GM21825 (cell line): ENCODE measurements around the gene RBMS3.

ENCODE experiments used
- ATAC-seq: cut with Tn5 transposase; IDR thresholded peaks from one replicate; pipeline ENCODE4 v1.9.1; 2021; ENCODE audit warnings: mild to moderate bottlenecking, moderate library complexity; ENCODE audit not compliant: unreplicated experiment

Gene RBMS3

DNA sequence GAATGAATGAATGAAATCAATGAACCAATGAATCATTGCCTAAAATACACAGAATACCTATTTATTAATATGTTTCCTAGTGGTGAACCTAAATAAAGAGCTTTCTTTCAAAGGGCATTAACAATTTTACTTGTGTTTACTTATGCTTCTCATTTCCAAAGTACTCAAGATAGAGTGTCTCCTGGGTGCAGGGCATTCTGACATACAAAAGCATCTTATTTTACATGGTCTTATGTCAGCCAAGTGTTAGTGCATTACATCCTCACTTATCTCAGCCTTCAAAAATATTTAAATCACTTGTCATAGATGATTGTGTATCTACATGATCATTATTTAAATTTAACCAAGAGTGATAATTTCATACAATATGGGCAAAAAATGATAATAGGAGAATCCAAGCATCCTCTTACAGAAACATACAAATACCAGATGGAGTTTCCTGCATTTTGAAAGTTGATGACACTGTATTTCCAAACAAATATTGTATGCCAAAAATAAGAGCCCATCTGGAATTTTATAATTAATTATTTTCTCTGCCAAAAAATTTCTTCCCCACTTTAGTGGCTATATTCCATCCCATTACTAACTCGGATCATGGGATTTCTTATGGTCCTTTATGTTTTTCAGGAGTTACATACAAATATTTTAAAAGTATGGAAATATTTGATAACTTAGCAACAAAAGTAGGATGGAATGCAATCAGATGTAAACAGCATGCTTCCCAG, 279.0 kb downstream of the RBMS3 start:
- no peak for ATAC-seq

DNA sequence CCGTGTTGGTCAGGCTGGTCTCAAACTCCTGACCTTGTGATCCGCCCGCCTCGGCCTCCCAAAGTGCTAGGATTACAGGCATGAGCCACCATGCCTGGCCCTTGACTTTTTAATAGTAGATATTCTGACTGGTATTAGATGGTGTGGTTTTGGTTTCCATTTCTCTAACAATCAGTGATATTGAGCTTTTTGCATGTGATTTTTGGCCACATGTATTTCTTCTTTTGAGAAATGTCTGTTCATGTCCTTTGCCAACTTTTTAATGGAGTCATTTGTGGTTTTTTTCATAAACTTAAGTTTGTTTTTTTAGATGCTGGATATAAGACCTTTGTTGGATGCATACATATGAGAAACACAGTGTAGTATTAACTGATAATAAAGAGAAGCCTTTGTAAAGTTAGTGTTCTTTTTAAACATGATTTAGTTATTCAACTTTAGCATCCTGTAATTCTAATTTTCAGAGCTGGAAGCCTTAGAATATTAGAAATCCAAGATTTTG, 280.8 kb downstream of the RBMS3 start:
- ATAC-seq, result no peak

DNA sequence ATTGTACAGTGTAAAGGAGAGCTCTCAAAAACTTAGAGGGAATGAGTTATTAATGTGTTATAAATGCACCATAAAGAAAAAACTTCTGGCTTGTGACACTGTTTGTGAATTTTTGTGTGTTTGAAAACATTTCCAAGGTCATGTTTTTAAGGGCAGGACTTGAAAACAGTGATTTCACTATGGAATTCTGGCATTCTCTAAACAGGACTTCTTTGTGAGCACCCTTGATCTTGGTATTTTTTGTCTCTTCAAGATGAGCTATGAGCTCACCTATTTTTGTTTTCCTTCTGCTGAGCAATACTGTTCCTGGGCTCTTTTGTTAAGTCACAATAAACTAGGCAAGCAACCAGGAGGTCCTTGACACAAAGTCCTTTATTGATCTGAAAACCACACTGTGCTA, 284.4 kb downstream of the RBMS3 start:
- ATAC-seq, result no peak

DNA sequence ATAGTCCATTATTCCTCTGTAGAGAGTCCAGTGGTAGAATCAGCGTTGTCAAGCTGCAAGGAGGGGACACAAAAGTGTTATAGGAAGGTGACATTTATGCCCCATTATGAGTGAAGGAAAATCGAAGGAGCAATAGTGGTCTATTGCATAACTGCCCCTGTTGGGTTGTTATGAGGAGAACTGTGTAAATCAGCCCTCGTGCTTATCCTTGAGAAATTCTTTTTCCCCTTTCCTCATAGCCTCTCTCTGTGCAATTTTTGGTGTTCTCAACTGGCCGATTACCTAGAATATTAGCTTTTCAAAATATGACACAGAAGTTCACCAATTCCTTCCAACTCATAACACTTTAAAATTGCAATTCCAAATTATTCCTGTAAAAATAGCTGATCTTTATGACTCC, 286.6 kb downstream of the RBMS3 start:
- ATAC-seq, result no peak

DNA sequence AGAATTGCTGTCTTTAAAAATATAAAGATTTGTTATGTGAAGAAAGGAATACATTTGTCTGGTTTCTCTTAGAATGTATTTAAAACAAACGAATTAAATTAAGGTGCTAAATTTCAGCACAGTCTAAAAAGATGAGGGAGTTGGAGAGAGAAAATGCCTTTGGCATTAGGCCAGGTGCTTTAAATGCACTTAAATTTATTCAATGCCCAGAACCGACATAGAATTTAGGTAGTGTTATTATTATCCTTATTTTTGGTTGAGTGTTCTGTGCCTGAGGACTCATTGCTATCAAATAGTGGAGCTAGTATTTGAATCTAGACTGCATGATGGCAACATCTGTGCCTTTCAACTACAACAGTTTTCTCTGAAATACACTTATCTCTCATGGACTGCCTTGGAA, 287.5 kb downstream of the RBMS3 start:
- ATAC-seq, result no peak

DNA sequence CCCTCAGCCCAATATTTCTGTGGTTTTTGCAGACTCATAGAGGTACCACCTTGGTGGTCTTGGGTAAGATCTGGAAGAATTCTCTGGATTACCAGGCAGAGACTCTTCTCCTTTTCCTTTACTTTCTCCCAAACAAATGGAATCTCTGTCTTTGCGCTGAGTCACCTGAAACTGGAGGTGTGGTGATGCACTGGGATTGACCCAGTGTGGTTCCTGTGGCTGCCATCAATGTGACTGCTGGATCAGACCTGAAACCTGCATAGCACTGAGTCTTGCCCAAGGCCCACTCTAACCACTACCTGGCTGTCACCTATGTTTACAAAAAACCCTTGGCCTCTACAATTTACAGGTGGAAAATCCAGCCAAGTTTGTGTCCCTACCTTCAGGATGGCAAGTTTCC, 295.3 kb downstream of the RBMS3 start:
- no peak for ATAC-seq

DNA sequence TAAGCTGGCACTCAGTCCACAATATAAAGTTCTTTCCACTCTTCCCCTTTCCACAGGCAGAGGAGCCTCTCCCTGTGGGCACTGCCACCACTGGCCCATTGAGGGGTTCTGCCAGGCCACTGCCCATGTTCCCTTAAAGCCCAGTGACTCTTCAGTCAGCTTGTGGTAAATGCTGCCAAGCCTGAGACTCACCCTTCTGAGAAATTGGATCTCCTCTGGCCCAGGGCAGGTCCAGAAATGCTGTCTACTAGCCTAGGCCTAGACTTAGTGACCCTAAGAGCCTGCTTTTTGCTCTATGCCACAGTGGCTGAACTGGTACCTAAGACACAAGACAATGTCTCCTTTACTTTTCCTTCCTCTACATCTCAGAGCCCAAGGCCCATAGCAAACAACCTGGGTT, 295.8 kb downstream of the RBMS3 start:
- no peak for ATAC-seq

DNA sequence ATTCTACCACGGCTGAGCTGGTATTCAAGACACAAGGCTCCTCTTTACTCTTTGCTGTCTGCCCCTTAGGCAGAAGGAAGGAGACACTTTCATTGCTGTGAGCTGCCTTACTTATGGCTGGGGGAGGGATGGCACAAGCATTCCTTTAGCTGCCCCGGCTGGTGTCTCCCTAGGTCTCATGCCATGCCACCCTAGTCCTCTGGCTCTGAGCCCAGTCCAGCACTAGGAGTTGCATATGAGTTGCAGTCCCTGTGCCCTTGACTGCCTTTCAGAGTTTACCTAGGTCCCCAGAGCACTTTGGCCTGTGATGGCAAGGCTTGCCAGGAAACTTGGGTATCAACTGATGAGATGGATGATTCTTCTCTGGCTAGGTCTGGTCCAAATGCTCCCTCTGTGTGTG, 296.4 kb downstream of the RBMS3 start:
- ATAC-seq, result no peak

DNA sequence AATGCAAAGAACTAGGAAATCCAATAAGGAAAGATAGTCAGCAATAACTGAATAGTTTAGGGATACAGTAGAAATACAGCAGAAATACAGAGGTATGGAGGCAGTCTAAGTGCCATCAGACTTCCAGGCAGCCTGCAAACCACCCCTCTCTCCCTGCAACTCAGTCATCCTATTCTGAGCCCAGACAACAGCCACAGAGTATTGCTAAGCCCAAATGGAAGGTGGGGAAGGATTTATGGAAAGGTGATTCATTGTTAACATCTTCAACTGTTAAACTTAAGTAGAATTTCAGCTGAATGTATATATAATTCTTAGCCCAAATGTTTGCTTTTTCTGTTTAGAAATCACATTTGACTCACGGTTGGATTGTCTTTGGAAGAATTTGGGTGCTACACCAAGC, 300.4 kb downstream of the RBMS3 start:
- no peak for ATAC-seq

DNA sequence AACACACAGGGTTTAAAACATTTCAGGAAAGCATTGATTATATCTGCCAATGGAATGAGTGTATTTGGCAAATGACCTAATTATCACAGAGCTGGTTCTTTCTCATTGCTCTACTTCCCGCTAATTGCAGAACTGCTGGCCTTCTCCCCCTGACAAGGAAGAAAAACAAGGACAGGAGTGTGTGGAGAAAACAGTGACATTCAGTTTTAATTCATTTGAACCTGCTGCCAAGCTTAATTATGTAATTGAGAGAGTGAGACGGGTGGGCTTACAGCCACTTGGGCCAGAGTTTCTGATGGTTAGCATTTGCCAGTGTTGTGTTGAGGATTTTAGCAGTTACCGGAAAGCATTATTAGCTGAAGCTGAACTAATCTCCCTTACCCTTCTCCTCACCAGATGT, 301.4 kb downstream of the RBMS3 start:
- ATAC-seq, result no peak

DNA sequence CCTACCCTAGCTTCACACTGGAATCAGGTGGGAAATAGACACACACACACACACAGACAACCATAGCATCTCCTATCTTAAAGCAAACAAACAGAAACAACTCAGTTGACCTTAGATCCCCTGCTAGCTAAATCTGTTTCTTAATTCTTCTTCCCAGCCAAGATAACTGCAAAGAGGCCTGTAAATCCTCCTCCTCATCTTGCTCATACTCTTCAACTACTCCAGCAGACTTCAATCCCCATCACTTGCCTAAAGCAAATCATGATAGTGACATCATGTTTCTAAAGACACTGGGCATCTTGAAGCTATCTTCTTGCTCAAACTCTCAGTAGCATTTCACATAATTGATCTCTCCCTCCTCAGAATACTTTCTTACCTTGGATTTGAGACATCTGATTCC, 303.0 kb downstream of the RBMS3 start:
- no peak for ATAC-seq

DNA sequence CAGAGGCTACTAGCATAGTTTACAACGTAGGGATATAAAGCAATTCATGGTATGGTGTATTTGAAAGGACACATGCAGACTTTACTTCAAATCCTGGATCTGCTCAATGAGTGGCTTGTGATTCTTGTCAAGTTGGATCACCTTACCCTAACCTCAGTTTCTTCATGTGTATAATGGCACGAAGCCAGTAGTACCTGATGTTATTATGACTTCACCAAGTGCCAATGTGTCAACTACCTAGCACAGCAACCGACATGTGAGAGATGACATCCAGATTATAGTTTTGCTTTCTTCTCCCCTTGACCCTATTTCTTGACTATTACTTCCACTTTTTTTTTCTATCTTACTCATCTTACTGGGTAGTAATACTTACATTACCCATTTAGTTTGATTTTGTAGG, 304.5 kb downstream of the RBMS3 start:
- ATAC-seq, result no peak

DNA sequence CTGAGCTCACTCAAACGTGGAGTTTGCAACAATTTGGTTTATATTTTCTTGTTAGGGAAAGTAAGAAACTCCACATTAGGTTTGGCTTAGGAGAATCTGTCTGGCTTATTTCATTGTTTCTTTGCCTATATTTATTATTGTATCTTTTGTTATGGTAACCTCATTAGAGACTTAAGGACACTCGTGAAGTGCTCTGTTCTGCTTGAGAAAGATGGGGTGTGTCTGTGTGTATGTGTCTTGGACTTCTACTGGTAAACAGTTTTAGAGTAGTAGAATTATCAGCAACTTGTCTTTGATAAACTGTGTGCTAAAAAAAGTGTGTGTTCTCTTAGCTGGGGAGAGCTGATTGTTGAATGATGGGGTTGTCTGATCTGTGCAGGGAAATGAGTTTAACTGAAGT, 306.5 kb downstream of the RBMS3 start:
- ATAC-seq, result no peak

DNA sequence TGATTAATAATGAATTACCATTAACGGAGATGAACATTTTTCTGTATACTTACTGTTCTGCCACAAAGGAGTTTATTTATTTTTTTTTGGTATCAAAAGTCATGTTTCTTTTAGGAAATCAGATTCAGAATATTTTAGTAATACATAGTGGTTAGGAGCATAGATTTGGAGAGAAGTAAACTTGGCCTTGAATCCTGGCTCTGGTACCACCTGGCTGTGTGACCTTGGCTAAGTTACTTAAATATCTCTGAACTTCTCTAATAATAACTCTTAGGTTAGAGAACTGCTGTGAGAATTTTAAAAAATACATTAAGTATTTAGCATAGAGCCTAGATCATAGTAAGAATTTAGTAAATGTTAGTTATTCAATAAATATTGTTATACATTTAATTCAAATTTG, 309.1 kb downstream of the RBMS3 start:
- ATAC-seq, result no peak

DNA sequence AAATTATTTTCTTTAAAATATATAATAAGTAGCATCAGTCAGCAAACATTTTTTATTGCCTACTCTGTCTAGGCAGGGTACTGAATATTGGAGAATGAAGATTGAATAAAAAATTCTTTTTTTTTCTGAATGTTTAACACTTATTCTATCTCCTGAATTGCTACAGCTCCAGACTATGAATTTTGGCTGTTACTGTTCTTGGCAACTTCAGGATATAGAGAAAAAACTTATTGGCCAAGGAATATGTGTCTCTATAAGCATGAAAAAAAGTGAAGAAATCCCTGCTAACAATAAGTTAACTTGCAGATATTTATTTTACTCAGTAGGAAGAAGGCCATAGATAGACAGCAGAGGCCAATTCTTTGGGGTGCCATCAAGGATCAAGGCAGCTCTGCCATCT, 309.6 kb downstream of the RBMS3 start:
- no peak for ATAC-seq

DNA sequence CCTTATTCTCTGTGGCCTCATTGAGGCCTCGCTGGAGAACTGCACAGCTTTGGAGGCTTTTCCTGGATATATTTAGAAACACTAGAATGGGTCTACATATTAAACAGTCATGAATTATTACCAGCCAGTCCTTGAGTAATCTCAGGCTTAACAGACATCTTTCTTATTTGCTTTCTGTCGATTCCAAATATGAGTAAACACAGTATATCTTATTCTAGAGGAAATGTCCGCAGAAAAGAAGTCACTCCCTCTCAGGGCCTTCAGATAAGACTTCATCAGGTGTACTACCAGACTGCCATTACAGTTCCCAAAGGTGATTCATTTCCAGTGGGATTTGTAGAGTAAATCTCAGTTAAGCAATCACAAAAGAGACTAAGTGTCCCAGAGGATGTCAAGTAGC, 310.7 kb downstream of the RBMS3 start:
- no peak for ATAC-seq

DNA sequence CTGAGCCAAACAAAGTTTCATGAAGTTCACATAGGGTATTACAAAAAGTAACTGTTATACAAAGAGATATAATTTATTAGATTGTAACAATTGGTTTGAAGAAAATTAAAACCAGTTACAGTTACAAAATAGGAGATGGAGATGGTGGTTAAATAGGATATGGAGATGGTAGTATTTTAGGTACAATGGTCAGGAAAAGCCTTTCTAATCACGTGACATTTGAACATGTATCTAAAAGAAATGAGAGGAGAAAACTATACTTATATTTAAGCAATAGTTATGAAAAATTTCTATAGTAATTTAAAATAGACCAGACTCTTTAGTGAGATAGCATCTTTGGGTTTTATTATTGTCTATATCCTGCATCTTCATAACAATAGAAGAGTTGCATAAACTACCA, 312.9 kb downstream of the RBMS3 start:
- ATAC-seq, result no peak

DNA sequence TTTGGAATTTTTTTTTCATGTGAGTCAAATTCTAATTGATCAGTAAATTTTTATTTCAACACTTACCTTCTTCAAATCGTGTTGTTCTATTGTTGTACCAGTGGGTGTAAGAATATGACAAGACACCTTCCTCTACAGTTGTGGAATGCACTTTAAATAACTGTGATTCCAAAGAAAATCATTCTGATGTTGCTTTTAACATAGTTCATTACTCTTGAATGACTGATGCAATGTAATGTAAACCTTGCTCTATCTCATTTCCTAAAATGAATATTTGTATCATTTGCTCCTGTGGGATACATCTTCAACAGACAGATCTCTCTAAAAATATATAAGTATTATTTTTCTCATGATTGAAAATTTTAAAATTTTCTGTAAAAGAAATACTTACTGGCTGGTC, 313.4 kb downstream of the RBMS3 start:
- no peak for ATAC-seq

DNA sequence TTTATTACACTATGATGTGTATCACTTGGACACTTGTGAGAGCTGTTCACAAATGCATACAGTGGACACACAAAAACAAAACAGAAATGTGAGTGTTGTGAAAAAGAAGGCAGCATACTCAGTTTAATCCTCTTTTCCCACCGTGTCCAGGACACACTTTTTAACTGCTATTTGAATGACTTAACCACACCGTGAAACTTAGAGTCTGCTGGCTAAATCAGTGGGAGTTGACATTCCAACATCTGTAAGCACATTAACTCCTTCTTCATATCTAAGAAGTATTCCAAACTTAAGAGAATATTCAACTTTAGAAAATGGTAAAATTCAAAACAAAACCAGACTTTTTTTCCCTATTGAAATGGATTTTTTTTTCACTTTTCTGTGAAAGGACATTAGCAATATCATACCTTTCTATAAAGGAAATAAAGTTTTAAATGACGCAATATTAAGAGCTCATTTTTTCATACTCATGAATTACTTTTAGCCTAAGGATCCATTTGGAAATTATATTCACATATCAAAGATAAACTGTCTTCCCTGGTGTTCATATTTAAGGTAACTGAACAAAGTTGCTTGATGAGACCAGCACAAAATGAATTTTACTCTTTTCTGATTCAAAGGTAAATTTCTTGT, 316.6 kb downstream of the RBMS3 start:
- ATAC-seq, result no peak

DNA sequence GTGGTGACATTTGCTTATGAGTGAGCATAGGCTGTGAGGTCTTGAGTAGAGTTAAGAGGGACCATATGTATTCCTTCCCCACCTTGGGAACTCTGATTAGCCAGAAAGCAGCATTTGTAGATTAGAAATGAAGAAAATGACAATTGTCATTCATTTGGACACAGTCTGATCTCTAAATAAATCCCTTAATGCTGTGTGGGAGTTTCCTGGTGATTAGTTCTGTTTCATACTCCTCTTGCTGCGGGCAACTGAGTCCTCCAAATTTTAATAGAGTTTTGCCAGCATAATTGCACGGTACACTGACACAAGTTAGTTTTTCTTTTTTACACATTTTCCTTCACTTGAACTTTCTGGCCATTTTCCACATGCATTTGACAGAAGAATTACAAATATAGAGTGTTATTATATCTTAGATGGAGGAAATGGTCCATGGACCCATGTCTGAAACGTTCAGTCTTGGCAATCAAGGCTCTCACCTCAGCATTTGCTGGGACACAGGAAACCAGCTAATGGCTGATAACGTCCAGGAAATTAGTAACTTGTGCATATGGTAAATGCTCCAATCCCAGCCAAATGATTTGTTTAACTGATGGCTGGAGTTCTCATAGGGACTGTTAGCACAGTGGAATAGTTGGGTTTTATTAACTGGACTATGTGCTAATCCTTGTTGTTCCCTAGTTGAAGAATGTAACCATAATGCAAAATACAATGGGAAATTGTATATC, 321.2 kb downstream of the RBMS3 start:
- no peak for ATAC-seq

DNA sequence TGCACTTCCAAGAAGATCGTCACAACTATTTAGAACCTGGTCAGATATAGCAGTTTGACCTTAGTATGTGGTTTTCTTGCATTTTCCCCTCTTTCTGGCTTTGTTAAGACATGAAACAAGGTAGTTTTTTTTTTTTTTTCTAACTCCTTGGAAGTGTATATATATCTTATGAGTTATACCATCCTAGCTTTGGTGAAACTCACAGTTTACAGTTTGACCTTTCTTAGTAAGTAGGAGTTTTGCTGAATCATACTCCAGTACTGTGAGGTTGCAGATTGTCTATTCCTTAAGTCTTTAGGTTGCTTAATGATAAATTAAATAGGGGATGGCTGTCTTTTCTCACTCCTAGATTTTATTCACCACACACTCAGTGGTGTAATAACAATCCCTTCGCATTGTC, 325.0 kb downstream of the RBMS3 start:
- no peak for ATAC-seq

DNA sequence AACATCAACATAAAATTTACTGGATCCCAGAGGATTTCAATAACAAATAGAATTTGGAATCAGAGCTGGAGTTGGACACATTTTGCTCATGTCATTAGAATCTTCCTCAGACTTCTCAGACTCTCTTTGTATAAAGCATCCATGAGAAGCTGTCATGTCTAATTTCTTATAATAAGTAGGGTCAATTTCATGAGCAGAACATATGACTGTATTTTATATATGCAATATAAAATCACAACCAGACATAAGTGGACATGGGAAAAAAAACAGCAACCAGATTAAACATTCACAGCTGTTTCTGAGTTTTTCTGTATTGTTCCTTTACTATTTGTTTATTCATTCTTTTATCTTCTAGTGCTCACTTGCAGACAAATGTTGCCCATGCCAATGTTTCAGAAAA, 325.5 kb downstream of the RBMS3 start:
- ATAC-seq, result no peak
